SU-DHL-6 (cell line): ENCODE measurements around the gene MDK.

Experiments used
- H2AFZ ChIP-seq: fragments of 200-600 bp; sonication (generic); 2 replicates; pipeline ENCODE4 v1.6.1; 2014; ENCODE audit warnings: low read depth, mild to moderate bottlenecking, moderate library complexity, mixed read lengths, antibody characterized with exemption, low read length; ENCODE audit not compliant: severe bottlenecking
- H3F3A ChIP-seq: fragments of 200-600 bp; shearing (Covaris generic); 2 replicates; pipeline ENCODE4 v1.6.0; 2016; ENCODE audit warnings: antibody characterized with exemption, mild to moderate bottlenecking; ENCODE audit not compliant: insufficient read depth
- H3K27ac ChIP-seq: fragments of 200-600 bp; sonication (generic); 2 replicates; pipeline ENCODE4 v1.5.1; 2016; ENCODE audit warnings: low read depth, mild to moderate bottlenecking, low read length, moderate library complexity, mixed read lengths
- H3K27me3 ChIP-seq: fragments of 200-600 bp; sonication (generic), shearing (Covaris generic); 2 replicates; pipeline ENCODE4 v1.6.0; 2014; ENCODE audit warnings: mild to moderate bottlenecking, low read length
- H3K36me3 ChIP-seq: fragments of 200-600 bp; sonication (generic); 2 replicates; pipeline ENCODE4 v1.6.1; 2014; ENCODE audit warnings: mild to moderate bottlenecking, low read length, mixed read lengths
- H3K4me2 ChIP-seq: fragments of 300-600, 200-600 bp; shearing (Covaris generic), sonication (generic); 2 replicates; pipeline ENCODE4 v1.6.0; 2014; ENCODE audit warnings: low read length, low read depth, mild to moderate bottlenecking; ENCODE audit not compliant: poor library complexity, severe bottlenecking
- H3K4me3 ChIP-seq: fragments of 200-600 bp; sonication (generic); 2 replicates; pipeline ENCODE4 v1.5.1; 2014; ENCODE audit warnings: antibody characterized with exemption, low read length, mild to moderate bottlenecking, mixed read lengths; ENCODE audit not compliant: insufficient read depth, poor library complexity, severe bottlenecking
- H3K79me2 ChIP-seq: fragments of 200-600 bp; sonication (generic); 2 replicates; pipeline ENCODE4 v1.6.1; 2014; ENCODE audit warnings: mild to moderate bottlenecking, low read length, moderate library complexity; ENCODE audit not compliant: insufficient read depth
- H3K9ac ChIP-seq: fragments of 200-600 bp; sonication (generic); 2 replicates; pipeline ENCODE4 v1.7.0; 2014; ENCODE audit warnings: mild to moderate bottlenecking, low read length
- H3K9me2 ChIP-seq: fragments of 200-600 bp; sonication (generic); replicated peaks from 2 replicates; pipeline ENCODE4 v1.6.1; 2014; ENCODE audit warnings: low read length; ENCODE audit not compliant: insufficient read depth
- H3K9me3 ChIP-seq: fragments of 200-600 bp; sonication (generic); 2 replicates; pipeline ENCODE4 v1.6.1; 2014; ENCODE audit warnings: low read length, mixed read lengths; ENCODE audit not compliant: insufficient read depth
- H4K20me1 ChIP-seq: fragments of 200-600 bp; sonication (generic); 2 replicates; pipeline ENCODE4 v1.6.1; 2014; ENCODE audit warnings: low read depth, mild to moderate bottlenecking, antibody characterized with exemption, low read length, moderate library complexity, mixed read lengths
- EZH2phosphoT487 ChIP-seq: fragments of 200-600 bp; sonication (generic), shearing (Covaris generic); conservative IDR thresholded peaks from 2 replicates; pipeline ENCODE4 v1.6.1; 2018; ENCODE audit warnings: mild to moderate bottlenecking, antibody characterized with exemption, low read length, moderate library complexity, mixed read lengths
- TF ChIP-seq, protein P1 (sequence below): fragments of 200-600 bp; sonication (generic); IDR thresholded peaks from one replicate; pipeline ENCODE4 v1.5.1; 2017; ENCODE audit warnings: antibody characterized with exemption, mild to moderate bottlenecking, low read length, moderate library complexity; ENCODE audit not compliant: insufficient read depth, poor library complexity, severe bottlenecking

The MDK gene

DNA sequence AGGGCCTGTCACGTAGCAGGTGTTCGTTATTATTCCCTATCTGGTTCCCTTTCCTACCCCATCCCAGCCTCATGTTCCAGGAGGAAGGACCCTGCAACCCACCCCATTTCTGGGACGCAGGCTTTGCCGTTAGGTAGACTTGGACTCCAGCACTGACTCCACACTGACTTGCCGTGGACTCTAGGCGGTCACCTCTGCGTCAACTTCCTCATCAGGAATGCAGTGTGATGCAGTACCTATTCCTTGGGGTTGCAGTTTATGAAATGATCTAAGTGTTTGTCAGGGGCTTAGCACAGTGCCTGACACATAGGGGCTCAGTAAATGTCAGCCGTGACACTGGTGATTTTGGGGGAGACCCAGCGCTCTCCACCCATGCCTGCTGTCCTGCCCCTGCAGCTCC is 17.4 kb upstream of the MDK start:
- Histone ChIP-seq H3K4me3 (no peak overlapping the region), H3K9me3 (no peaks in the 10 kb centered on the region), H3K4me2 (no peak overlapping the region), H4K20me1 (no peaks in the 10 kb centered on the region), H3K79me2 (0 out of 2 replicates have a peak, but pooled peaks cover 4% of the 10 kb centered on the region), H3K9ac (no peak overlapping the region), H3K9me2 (no peaks in the 10 kb centered on the region), H3F3A (no peaks in the 10 kb centered on the region), H2AFZ (no peak overlapping the region), H3K36me3 (no peaks in the 10 kb centered on the region), H3K27me3 (no peaks in the 10 kb centered on the region), H3K27ac (no peak overlapping the region)
- TF ChIP-seq, protein P1, sequence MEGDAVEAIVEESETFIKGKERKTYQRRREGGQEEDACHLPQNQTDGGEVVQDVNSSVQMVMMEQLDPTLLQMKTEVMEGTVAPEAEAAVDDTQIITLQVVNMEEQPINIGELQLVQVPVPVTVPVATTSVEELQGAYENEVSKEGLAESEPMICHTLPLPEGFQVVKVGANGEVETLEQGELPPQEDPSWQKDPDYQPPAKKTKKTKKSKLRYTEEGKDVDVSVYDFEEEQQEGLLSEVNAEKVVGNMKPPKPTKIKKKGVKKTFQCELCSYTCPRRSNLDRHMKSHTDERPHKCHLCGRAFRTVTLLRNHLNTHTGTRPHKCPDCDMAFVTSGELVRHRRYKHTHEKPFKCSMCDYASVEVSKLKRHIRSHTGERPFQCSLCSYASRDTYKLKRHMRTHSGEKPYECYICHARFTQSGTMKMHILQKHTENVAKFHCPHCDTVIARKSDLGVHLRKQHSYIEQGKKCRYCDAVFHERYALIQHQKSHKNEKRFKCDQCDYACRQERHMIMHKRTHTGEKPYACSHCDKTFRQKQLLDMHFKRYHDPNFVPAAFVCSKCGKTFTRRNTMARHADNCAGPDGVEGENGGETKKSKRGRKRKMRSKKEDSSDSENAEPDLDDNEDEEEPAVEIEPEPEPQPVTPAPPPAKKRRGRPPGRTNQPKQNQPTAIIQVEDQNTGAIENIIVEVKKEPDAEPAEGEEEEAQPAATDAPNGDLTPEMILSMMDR, result no peak
- TF ChIP-seq EZH2phosphoT487, result no peak

DNA sequence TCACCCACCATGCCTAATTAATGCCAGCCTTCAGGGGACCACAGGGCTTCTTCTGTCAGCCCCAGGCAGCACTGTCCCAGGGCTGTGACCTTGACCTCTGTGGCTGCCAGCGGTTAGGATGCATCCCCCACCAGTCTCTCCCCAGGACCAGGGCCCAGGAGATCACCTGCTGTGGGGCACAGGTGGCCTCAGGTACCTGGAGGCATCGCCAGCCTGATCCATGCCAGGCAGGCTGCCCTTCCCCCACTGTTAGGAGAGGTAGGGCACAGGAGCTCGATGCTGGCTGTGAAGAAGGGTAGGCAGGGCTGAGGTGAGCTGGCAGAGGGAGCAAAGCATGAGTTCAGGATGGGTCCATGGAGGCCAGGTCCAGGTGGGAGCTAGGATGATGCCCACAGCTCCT is 16.7 kb upstream of the MDK start:
- Histone ChIP-seq H3K9me3 (no peaks in the 10 kb centered on the region), H3F3A (no peaks in the 10 kb centered on the region), H3K4me2 (no peak overlapping the region), H3K36me3 (no peaks in the 10 kb centered on the region), H3K27ac (no peak overlapping the region), H3K79me2 (0 out of 2 replicates have a peak, but pooled peaks cover 4% of the 10 kb centered on the region), H3K27me3 (no peaks in the 10 kb centered on the region), H4K20me1 (no peaks in the 10 kb centered on the region), H2AFZ (no peak overlapping the region), H3K9ac (no peak overlapping the region), H3K9me2 (no peaks in the 10 kb centered on the region), H3K4me3 (no peak overlapping the region)
- TF ChIP-seq, protein P1, result no peak

DNA sequence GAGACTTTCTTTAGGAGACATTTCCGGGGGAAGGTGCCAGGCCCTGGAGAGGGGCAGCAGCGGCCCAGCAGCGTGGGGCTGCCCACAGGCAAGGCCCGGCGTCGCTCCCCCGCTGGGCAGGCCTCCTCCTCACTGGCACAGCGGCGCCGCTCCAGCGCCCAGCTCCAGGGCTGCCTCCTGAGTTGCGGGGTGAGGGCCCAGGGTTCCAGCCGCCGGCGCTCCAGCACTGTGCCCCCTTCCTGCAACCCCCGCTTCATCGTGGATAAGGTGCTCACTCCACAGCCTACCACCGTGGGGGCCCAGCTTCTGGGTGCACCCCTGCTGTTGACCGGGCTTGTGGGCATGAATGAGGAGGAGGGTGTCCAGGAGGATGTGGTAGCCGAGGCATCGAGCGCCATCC is 15.2 kb upstream of the MDK start:
- no peaks in the 10 kb centered on the region for H3K27me3 ChIP-seq

More for the DNA sequence above, 15.2 kb upstream of the MDK start:
- Histone ChIP-seq H2AFZ (no peak overlapping the region), H3K4me3 (no peak overlapping the region), H3K9me3 (no peaks in the 10 kb centered on the region), H3K9ac (no peak overlapping the region), H3F3A (no peaks in the 10 kb centered on the region), H3K27ac (no peak overlapping the region), H4K20me1 (no peaks in the 10 kb centered on the region), H3K36me3 (no peaks in the 10 kb centered on the region), H3K9me2 (no peaks in the 10 kb centered on the region), H3K79me2 (0 out of 2 replicates have a peak, but pooled peaks cover 4% of the 10 kb centered on the region), H3K4me2 (no peak overlapping the region)
- TF ChIP-seq EZH2phosphoT487, result no peak
- TF ChIP-seq, protein P1, result no peak
